DOHH2 (cell line): ENCODE data around the gene ELAVL3.

ENCODE experiments used
- EZH2phosphoT487 ChIP-seq: fragments of 200-600 bp; sonication (generic); IDR thresholded peaks from 2 replicates; pipeline ENCODE4 v1.6.1; 2017; ENCODE audit warnings: borderline replicate concordance, mild to moderate bottlenecking, antibody characterized with exemption, low read length, moderate library complexity, mixed read lengths
- TF ChIP-seq, protein P1 (sequence below): fragments of 200-600 bp; sonication (generic); IDR thresholded peaks from one replicate; pipeline ENCODE4 v1.5.1; 2014; ENCODE audit warnings: antibody characterized with exemption, mild to moderate bottlenecking, low read depth, low read length; ENCODE audit not compliant: poor library complexity, severe bottlenecking

DNA sequence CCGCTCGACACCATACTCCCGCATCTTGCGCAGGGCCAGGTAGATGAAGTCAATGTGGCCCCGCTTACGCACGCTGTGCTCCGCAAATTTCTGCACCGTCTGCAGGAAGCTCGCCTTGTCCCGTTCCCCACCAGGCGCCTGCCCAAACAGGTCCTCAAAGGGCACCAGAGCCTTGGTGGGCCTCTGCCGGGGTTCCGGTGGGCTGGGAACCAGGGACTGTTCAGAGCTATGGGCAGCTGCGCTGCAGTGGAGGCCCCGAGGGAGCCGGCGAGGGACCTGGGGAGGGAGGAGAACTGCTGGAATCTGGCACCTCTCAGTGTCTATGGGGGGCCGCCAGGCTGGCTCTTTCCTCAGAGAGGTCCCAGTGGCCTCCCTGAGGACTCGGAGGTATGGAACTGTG lies 33.1 kb upstream of the ELAVL3 start:
- TF ChIP-seq, protein P1, sequence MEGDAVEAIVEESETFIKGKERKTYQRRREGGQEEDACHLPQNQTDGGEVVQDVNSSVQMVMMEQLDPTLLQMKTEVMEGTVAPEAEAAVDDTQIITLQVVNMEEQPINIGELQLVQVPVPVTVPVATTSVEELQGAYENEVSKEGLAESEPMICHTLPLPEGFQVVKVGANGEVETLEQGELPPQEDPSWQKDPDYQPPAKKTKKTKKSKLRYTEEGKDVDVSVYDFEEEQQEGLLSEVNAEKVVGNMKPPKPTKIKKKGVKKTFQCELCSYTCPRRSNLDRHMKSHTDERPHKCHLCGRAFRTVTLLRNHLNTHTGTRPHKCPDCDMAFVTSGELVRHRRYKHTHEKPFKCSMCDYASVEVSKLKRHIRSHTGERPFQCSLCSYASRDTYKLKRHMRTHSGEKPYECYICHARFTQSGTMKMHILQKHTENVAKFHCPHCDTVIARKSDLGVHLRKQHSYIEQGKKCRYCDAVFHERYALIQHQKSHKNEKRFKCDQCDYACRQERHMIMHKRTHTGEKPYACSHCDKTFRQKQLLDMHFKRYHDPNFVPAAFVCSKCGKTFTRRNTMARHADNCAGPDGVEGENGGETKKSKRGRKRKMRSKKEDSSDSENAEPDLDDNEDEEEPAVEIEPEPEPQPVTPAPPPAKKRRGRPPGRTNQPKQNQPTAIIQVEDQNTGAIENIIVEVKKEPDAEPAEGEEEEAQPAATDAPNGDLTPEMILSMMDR = no peak
- TF ChIP-seq EZH2phosphoT487 = no peak
